Fibroblast of lung (primary cell): ENCODE results near the gene SPSB1.

Source experiments
- CTCF ChIP-seq, 2 donors: IDR thresholded peaks in 1 of 2; conservative IDR thresholded peaks in 1 of 2; 1 replicate in 1 of 2; 2 replicates in 1 of 2; pipeline ENCODE4 v1.5.1; 2011 to 2012; ENCODE audit warnings: low read length in 2 of 2, control low read depth in 1 of 2, inconsistent platforms in 1 of 2, low read depth in 1 of 2, mild to moderate bottlenecking in 1 of 2
- EZH2 ChIP-seq: IDR thresholded peaks from 2 replicates; pipeline ENCODE4 v1.5.1; 2012; ENCODE audit warnings: low read length, control low read depth, mild to moderate bottlenecking; ENCODE audit errors: missing control alignments

GRCh38 chr1:9281908-9282695 is 10.6 kb upstream of the SPSB1 start:
- TF ChIP-seq CTCF (conservative IDR thresholded peaks at IDR 0.05 in 1 of 2, IDR thresholded peaks at IDR 0.05 in 1 of 2; ENCODE audit: low read depth in 1 of 2, low read length in 2 of 2), result no peak
- TF ChIP-seq EZH2, result no peak
